GM06990 (cell line): ENCODE results near the gene KLHL29.

Experiments
- DNase-seq: peaks from one replicate; pipeline ENCODE4 v3.0.0-alpha.2; 2011; ENCODE audit not compliant: insufficient read length; ENCODE audit errors: extremely low read depth
- H3K27me3 ChIP-seq: replicated peaks from 2 replicates; pipeline ENCODE4 v1.6.0; 2011; ENCODE audit warnings: low read length; ENCODE audit not compliant: control insufficient read depth, insufficient read depth
- H3K36me3 ChIP-seq: 2 replicates; pipeline ENCODE4 v1.5.1; 2011; ENCODE audit warnings: low read length; ENCODE audit not compliant: control insufficient read depth, insufficient read depth
- H3K4me3 ChIP-seq: replicated peaks from 2 replicates; pipeline ENCODE4 v1.5.1; 2011; ENCODE audit warnings: low read depth, mild to moderate bottlenecking, control low read depth, low read length
- CTCF ChIP-seq: IDR thresholded peaks from 2 replicates; pipeline ENCODE4 v1.5.1; 2011; ENCODE audit warnings: low read length, control low read depth, mild to moderate bottlenecking, inconsistent platforms; ENCODE audit not compliant: insufficient read depth, poor library complexity, severe bottlenecking

Gene KLHL29

GRCh38 chr2:23519334-23519651 is 134.3 kb downstream of the KLHL29 start:
- Histone ChIP-seq H3K36me3 (no peaks in the 10 kb centered on the region), H3K4me3 (no peak overlapping the region), H3K27me3 (no peaks in the 10 kb centered on the region)
- no peak for TF ChIP-seq CTCF
- DNase-seq, result no peak

GRCh38 chr2:23520256-23520655 is 135.3 kb downstream of the KLHL29 start:
- no peak for DNase-seq
- TF ChIP-seq CTCF, result no peak
- Histone ChIP-seq H3K36me3 (no peaks in the 10 kb centered on the region), H3K27me3 (no peaks in the 10 kb centered on the region), H3K4me3 (no peak overlapping the region)

- H3K36me3 ChIP-seq, result no peaks in the 10 kb centered on the region
- no peak for DNase-seq
- no peak overlapping the region for H3K4me3 ChIP-seq
- H3K27me3 ChIP-seq, result no peaks in the 10 kb centered on the region
- TF ChIP-seq CTCF, result no peak
Measured at GRCh38 chr2:23521060-23521459, 136.1 kb downstream of the KLHL29 start.

- Histone ChIP-seq H3K27me3 (no peaks in the 10 kb centered on the region), H3K4me3 (no peak overlapping the region), H3K36me3 (no peaks in the 10 kb centered on the region)
- DNase-seq, result no peak
- no peak for TF ChIP-seq CTCF
Measured at GRCh38 chr2:23522726-23523372, 137.9 kb downstream of the KLHL29 start.

- H3K27me3 ChIP-seq, result no peaks in the 10 kb centered on the region
- H3K4me3 ChIP-seq, result no peak overlapping the region
- DNase-seq, result no peak
- no peak for TF ChIP-seq CTCF
- no peaks in the 10 kb centered on the region for H3K36me3 ChIP-seq
Measured at GRCh38 chr2:23523373-23524260, 138.6 kb downstream of the KLHL29 start.
